HG03175 (cell line): ENCODE data around the gene NUP62.

ENCODE experiments used
- ATAC-seq: cut with Tn5 transposase; IDR thresholded peaks from one replicate; pipeline ENCODE4 v1.9.1; 2021; ENCODE audit warnings: mild to moderate bottlenecking, moderate library complexity; ENCODE audit not compliant: unreplicated experiment

NUP62 gene

DNA sequence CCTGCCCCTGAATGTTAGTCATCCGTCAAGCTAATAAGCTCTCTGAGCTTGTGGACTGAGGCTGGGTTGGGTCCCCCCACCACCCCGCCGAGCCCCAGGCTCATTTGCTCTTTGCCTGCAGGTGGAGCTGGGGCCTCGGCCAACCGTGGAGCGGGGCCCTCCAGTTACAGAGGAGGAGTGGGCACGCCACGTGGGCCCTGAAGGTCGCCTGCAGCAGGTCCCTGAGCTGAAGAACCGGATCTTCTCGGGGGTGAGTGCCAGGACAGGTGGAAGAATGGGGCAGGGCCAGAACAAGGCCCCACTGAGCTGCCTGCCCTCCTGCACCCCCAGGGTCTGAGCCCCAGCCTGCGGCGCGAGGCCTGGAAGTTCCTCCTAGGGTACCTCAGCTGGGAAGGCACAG, 46.7 kb downstream of the NUP62 start:
- ATAC-seq: no peak

DNA sequence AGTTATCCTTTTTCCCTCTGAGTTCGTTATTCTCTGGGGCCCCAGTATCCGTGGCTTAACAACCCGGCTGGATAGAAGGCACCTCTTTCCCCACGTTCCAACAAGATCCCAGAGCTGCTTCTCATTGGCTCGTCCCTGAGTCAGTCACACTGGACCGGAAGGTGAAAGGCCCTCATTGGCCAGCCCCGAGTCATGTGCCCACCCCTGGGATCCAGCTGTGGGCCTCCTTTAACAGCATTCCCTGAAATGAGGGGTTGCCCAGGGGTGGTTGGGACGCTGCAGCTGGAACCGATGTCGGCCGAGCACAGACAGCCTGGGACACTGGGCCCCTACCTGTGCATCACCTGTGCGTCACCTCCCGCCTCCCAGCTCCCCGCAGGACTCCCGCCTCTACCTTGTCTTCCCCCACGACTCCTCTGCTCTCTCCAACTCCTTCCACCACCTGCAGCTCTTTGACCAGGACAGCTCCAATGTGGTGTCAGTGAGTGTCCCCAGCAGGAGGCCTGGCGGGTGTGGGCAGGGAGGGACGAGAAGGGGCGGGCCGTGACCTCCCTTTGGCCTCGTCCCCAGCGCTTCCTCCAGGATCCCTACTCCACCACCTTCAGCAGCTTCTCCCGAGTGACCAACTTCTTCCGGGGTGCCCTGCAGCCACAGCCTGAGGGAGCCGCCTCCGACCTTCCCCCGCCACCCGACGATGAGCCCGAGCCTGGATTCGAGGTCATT, 47.5 kb downstream of the NUP62 start:
- ATAC-seq: no peak

DNA sequence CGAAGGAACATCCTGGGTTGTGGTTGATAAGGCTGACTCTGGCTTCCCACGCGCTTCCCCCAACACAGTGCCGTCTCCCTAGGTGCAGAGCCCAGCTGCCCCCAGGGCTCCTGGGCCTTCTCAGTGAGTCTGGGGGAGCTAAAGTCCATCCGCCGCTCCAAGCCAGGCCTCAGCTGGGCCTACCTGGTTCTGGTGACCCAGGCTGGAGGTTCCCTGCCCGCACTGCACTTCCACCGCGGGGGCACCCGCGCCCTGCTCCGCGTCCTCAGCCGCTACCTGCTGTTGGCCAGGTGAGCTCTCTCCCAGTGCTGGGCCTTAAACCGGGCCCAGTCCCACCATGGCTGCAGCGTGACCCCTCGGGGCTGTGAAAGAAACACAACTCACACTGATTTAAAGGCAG, 48.1 kb downstream of the NUP62 start:
- no peak for ATAC-seq

DNA sequence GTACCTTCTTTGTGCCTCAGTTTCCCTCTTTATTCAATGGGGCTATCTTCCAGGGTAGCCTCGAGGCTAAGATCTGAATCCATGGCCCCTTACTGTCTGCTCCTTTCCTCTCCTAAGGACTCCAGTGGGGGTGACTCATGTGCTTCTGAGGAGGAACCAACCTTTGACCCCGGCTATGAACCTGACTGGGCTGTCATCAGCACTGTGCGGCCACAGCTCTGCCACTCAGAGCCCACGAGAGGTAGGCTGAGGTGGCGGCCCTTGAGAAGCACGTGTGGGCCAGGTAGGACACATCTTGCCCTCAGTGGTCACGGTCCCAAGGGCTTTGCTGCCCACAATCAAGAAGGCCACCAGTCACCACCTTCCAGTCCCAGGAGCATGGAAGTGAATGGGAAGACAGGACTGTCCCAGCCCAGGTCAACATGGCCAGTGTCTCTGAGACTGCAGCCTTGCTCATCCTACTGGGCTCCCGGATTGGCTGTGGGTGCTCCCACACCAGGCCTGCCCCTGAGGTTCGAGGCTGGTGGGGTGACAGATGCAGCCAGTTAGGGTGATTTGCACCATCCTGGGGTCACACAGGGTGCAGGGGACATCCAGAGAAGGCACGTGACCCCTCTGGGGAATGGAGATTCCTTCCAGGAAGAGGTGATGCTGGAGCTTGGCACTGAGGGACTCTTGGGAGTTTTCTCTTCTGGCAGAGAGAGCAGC, 49.0 kb downstream of the NUP62 start:
- ATAC-seq: no peak

DNA sequence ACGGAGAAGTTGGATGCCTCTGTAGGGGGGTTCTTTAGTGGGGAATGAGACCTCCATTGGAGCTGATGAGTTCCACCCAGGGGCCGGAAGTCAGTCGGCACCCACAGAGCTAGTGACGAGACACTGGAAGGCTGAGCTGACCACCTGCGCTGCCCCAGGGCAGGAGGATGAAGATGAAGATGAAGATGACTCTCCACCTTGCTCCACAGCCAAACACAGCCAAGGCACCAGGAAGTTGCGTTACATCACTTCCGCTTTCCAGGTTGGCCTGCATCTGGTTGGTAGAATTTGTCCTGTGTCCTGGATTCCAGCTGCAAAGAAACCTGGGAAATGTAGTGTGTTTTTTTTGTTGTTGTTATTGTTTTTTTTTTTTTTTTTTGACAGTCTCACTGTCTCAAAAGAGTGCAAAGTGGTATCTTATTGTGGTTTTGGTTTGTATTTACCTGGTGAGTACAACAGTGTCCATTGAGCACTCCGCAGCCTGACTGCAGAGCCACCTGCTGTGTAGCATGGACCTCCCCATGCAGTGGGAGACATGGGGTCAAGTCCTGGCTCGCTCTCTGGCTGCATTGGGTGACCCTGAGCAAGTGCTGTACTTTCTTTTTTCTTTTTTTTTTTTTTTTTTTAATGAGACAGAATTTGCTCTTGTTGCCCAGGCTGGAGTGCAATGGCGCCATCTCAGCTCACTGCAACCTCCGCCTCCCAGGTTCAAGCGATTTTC, 49.9 kb downstream of the NUP62 start:
- ATAC-seq: no peak

DNA sequence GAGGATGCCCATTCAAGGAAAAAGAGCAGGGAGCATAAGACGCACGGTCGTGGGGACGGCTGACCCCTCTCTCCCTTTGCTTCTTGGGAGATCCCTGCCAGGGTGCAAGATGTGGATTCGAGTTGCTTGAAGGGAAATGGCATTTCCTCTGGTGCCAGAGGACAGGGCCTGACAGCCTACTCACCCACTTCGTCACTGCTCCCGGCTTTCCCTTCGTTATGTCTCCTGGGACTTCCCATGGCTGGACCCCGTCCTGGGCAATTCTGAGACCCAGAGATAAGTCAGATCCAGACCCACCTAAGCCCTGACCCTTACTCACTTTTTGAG, 50.6 kb downstream of the NUP62 start:
- ATAC-seq: no peak

DNA sequence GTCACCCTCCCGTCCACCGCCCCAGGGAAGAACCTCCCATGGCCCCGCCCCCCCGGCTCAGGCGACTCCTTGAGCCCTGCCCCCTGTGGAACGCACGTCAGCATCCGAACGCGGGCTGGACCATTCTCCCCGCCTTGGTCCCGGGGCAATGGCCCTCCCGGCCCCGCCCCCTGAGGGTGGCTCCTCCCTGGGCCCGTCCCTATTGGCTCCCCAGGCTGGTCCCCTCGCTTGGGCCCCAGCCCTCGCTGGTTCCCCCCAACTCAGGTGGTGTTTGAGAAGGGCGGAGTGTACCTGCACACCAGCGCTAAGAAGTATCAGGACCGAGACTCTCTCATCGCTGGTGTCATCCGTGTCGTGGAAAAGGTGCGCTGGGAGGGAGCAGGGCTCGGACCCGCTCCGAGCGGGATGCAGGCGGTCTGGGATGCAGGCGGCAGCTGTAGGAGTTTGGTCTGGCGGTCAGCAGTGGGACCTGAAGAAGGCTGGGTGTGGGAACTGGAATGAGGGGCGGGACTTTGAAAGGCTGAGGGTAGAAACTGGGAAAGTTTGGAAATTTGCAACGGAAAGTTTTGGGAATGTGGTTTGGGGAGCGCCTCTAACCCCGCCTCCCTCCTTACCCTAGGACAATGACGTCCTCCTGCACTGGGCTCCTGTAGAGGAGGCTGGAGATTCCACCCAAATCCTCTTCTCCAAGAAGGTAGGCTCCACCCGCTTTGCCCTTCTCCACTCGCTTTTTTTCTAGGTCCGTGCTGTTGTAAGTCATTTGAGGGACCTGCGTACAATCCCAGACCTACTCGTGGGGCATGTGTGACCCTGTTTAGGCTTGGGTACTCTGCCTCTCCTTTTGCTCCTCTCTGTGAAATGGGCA, 51.2 kb downstream of the NUP62 start:
- ATAC-seq: peak; percentile 47

DNA sequence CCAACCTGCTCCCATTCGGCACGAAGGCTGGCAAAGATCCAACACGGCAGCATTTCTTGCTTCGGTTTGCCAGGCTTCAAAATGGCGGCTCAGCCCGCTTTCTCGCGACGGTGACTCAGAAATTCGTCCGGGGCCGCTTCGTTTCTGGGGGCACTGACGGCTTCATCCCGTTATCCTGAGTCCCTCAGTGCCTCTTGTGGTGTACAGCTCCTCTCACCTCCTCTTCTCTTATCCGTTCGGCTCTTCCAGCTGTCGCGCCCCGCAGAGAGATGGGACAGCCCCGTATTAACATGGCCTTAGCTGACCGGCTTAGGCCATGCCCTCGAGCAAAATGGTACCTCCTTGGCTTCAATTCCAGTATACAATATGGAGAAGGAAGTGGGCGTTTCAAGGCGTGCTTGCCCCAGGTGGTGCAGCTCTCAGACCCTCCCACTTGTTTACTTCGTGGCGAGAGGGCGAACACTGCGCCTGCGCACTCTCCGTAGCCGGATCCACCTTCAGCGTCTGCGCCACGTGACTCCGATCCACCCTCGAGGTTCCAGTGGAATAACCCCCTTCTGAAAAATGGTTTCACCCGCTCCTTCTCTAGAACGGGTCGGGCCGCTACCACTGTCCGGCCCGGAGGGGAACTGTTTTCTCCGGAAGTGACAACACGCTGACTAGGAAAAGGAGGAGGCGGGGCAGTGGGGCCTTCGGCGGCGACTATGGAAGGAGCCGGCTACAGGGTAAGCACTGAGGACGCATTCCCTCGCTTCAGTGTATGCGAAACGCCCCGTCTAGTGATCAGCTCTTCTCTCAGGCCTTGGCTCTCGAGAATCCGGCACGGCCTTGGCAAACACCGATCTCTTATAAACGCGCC, 52.1 kb downstream of the NUP62 start, which contains the start of the genes AKT1S1 and TBC1D17:
Gene AKT1S1, minus strand, starts transcription at position 336 of the 859 bp plus-strand sequence. CDS start 4,060 bp downstream, outside the sequence.
Gene TBC1D17, plus strand, starts transcription at position 683 of the 859 bp plus-strand sequence. Its CDS starts 22 bp downstream, at position 705.
- ATAC-seq: peak; percentile 62

DNA sequence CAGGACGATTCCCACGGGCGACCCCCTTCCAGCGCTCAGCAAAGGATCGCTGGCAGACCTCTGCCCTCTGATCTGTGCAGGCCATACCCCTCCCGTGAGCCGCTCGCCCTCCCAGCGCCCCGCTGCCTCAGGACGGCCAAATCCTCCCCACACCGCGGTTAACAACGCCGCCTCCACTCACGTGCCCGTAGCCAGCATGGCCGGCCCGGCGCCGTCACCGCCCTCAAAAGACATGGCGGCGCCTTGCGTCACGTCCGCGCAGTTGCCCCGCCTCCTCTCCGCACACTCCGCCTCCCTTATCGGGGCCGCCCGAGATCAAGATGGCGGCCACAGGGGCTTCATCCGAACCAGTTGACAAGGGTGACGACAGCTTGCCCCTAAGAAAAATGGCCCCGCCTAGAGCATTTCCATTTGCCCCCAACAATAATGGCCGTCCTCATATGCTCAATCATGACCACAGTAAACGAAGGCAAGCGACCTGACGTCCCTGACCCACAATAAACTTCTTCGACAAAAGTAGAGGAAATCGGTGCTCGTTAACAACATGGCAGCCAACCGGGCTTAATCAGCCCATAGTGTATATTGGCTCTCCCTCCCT, 52.8 kb downstream of the NUP62 start:
- ATAC-seq: peak; percentile 47

DNA sequence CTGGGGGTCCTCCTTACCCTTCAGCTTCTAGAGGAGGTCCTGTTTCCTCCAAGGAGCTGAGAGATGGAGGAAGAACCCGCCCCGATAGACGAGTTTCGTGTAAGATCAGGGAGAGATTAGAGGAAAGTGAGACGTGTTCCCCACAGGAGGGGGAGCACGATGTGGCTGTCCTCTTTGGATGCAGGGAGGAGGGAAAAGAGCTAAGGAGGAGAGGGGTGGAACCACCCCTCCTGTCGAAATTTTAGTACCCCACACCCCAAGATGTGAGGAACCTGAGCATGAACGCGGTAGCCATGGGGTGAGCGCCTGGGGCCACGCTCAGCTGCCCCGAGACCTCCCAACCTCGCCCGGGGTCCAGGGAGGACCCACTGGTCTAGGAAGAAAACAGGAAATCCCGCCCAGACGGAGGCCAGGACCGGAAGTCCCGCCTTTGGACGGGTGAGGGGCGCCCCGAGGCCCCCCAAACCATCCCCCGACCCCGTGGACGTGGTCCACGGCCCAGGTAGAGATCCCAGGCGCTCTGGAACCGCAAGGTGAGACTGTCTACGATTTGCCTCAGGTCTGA, 53.4 kb downstream of the NUP62 start:
- ATAC-seq: no peak

DNA sequence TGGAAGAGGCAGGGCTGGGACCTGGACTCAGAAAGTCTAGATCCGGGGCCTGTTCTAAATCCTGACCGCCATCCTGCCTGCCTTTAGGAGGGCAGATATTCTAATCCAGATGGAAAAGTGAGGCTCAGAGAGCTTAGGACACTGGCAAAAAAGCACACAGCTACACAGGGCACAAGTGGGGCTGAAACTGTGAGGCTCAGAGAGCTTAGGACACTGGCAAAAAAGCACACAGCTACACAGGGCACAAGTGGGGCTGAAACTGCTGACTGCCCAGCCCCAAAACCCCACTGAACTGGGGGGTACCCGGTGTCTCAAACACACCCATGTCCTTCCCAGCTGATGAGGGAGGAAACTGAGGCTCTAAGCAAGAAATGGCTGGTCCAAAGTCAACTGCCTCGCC, 54.1 kb downstream of the NUP62 start:
- no peak for ATAC-seq

DNA sequence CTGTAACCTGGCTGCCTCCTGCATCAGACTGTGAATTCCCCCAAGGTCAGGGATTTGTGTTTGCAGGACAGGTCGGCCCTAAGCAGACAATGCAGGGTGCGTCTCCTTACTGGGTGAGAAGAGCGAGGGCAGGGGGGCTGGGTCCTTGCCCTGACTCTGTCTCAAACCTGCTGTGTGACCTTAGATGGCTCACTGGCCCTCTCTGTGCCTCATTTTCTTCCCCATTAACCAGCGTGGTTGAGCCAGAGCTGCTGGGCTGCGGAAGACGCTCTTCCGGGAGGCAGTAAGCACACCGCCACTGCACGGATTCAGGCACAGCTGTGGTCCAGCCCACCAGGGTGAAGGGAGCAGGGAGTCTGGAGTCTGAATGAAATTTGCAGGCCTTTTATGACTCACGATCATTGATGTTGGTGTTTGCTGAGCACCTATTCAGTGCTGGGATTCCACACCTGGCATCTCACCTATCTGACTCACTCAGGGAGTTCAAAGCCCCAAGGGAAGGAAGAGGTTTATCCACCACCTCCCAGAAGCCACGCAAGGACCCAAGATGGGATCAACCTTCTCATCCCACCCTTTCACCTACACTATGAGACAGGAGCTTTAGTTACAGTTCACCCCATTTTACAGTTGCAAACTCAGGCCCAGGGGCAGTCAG, 54.7 kb downstream of the NUP62 start:
- ATAC-seq: no peak

DNA sequence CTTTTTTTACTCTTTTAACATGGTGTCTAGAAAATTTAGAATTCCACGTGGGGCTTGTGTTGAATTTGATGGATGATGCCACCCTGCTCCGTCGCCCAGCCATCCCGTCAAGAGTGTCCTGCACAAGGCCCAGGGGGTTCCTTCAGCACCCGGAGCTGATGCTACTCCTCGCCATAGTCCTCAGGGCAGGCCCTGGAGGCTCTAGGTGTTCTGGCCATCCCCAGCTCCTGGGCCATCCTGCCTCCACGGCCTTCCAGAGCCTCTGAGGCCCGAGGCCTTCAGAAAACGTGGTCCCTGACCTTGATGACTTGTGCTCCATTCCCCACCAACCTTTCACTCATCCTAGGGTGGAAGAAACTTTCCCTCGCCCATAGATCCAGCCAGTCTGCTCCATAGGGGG, 55.5 kb downstream of the NUP62 start:
- no peak for ATAC-seq

DNA sequence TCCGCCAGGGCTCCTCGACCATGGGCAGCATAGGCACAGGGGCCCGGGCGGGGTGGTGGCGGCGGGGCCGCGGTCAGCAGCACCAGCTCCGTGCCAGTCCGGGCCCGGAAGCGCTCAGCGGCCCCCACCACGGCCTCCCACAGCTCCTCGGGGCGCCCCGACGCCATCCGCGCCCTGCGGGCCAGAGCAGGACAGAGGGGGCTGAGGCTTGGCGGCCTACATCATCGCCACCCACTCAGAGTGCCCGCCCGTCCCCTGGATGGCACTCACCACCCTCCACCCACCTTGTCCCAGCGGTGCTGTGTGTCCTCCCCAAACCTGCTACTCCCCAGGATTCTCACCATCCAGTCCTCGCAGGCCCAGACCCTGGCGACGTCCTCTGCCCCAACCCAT, 56.2 kb downstream of the NUP62 start:
- ATAC-seq: no peak

DNA sequence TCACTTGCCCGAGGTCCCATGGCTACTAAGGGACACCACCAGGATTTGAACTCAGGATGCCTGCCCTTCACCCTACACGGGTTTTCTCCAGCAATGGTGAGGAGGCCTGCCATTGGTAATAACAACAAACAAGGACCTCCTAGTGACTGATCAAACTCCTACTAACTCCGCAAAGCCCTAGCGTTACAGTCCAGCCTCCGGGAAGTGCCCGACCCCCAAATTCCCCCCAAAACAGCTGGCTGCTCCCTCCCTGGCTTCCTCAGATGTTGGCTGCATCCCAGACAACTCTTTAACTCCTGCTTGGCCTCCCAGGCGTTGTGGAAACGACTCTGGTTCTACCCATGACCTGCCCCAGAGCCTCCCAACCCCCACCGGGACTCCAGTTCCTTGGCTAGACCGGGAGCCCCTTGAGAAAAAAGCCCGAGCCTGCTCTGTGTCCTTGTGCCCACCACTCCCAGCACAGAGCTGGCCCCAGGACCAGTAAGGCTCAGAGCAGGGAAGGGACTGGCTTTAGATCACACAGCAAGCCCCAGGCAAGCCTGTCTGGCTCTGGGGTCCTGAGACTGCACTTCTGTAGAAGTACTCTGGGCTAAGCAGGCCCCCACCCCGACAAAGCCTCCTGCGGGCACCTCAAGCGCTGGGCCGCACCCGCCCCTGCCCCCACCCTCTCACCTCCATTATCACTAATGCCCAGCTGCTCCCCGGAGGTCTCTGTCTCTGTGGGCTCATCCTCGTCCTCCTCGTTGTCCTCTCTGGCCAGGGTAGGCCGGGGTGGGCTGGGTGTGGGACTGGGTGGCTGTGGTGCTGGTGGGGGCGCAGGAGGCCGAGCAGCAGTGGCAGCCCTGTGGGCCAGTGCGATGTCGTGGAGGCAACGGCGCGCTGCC, 56.8 kb downstream of the NUP62 start:
- no peak for ATAC-seq

DNA sequence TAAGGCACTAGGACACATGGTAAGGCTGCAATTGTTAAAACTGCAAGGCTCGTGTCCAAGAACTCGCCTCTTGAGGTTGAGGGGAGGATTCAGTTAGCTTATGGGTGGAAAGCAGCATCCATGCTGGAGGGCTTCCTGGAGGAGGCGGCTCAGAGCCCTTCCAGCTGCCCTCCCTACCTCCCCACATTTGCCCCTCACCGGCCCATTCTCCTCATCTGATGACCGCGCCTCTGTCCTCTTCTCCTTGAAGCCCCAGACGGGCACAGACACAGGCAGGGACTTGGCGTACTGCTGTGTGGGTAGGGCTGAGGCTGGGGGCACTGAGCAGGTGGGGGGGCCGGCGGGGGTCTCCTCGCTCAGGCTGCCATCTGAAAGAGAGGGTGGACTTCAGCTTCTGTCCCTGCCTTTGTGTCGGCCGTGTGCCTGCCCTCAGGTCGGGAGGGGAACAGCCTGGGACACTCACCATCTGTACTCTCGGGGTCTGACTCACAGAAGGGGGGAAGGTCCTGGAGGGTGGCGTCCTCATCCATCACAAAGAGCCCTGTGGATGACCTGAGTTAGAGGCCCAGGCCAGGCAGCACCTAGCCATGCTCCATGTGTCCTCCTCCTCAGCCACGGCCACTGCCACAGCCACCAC, 57.8 kb downstream of the NUP62 start:
- ATAC-seq: no peak

DNA sequence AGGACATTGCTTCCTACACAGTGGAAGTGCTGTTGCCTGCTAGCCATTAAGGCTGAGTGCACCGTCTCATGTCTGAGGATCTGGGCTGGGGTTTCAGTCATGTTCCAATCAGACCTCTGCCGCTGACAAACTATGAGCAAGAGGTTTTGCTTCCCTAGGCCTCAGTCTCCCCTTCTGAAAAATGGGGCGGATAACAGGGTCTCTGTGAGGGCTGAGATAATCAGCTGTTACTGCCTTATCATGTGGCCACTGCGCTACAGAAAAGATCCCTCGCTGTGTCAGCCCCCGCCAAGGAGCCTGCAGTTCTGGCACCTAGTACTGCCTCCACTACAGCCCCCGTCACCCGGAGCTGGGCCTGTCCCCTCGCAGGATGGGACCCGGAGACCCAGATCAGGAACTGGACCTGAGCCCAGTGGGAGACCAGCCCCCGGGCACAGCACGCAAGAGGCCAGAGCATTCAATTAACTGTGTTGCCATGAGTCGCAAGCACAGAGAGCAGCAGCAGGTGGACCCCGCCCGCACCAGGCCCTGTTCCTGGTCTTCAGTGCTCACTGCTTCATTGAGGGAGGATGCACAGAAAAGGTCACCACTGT, 58.9 kb downstream of the NUP62 start:
- no peak for ATAC-seq
